ENCODE results near the gene SNX22.
"Not testable (repeated sequence)": the region's sequence is repeated elsewhere in the genome, so short reads cannot be mapped to it uniquely, and the experiment has no call there.

SNX22 gene

GRCh38 chr15:64112073-64112772 lies 39.3 kb upstream of the SNX22 start:
- Histone ChIP-seq H3K4me3 (no peak overlapping the region), H3K27ac (no peak overlapping the region)
- TF ChIP-seq, protein P1, sequence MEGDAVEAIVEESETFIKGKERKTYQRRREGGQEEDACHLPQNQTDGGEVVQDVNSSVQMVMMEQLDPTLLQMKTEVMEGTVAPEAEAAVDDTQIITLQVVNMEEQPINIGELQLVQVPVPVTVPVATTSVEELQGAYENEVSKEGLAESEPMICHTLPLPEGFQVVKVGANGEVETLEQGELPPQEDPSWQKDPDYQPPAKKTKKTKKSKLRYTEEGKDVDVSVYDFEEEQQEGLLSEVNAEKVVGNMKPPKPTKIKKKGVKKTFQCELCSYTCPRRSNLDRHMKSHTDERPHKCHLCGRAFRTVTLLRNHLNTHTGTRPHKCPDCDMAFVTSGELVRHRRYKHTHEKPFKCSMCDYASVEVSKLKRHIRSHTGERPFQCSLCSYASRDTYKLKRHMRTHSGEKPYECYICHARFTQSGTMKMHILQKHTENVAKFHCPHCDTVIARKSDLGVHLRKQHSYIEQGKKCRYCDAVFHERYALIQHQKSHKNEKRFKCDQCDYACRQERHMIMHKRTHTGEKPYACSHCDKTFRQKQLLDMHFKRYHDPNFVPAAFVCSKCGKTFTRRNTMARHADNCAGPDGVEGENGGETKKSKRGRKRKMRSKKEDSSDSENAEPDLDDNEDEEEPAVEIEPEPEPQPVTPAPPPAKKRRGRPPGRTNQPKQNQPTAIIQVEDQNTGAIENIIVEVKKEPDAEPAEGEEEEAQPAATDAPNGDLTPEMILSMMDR (IDR thresholded peaks at IDR 0.05), result no peak
- no peak for DNase-seq (ENCODE audit: low spot score)

- no peak overlapping the region for H3K27ac ChIP-seq
Measured at GRCh38 chr15:64112904-64113303, 38.6 kb upstream of the SNX22 start.

DNA sequence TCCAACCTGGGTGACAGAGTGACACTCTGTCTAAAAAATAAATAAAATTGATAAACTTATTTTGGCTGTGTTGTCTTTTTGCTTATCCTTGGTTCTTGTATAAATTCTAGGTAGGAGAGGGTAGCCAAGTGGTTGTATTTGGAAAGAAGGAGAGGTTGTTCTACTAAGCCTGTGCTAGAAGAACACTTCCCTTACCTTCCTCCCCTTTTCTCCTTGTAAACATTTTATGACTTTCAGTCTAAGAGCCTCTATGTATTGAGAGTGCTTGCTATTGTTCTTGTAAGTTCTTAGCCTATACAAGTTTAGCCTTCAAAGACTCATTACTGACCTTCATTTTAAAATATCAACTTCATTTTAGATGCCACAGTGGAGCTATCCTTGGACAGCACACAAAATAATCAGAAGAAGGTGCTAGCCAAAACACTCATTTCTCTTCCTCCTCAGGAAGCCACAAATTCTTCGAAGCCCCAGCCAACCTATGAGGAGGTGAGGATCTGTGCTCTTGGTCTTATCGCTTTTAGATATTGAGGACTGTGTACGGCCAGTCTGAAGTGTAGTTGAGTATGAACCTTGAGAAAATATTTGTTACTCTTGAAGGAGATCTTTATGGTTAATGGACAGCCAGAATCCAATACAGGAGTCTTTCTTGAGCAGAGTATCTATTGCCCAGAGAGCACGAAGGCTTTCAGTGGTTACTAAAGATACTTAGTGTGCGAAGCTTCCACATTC lies 33.6 kb upstream of the SNX22 start:
- no peak overlapping the region for H3K27ac ChIP-seq
- H3K4me3 ChIP-seq, result no peak overlapping the region
- TF ChIP-seq, protein P1 (IDR thresholded peaks at IDR 0.05), result no peak
- no peak for DNase-seq (ENCODE audit: low spot score)

More at GRCh38 chr15:64112904-64113303, 38.6 kb upstream of the SNX22 start:
- H3K4me3 ChIP-seq, result no peak overlapping the region
- no peak for DNase-seq (ENCODE audit: low spot score)
- TF ChIP-seq, protein P1 (IDR thresholded peaks at IDR 0.05), result no peak

GRCh38 chr15:64120322-64120721 lies 31.2 kb upstream of the SNX22 start:
- not testable (repeated sequence) for DNase-seq (ENCODE audit: low spot score); H3K27ac ChIP-seq; H3K4me3 ChIP-seq

DNA sequence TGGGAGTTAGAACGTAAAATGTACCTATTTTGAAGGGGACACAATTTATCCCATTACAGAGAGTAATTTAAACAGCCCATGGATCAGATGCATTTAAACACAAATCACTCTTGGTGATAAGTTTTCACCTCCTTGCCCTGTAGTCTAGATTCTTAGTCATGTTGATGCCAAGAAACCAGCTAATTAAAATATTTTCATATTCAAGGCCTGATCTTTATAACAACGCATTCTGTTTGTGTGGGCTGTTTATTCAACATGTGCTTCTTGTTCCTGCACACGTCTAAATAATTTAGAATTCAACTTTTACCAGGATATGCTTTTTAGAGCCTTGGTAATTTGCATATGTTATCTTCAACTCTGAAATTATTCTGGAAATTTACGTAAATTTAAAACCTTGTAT lies 29.9 kb upstream of the SNX22 start:
- Histone ChIP-seq H3K27ac (no peak overlapping the region), H3K4me3 (no peak overlapping the region)
- DNase-seq (ENCODE audit: low spot score), result no peak
- TF ChIP-seq, protein P1 (IDR thresholded peaks at IDR 0.05), result no peak

DNA sequence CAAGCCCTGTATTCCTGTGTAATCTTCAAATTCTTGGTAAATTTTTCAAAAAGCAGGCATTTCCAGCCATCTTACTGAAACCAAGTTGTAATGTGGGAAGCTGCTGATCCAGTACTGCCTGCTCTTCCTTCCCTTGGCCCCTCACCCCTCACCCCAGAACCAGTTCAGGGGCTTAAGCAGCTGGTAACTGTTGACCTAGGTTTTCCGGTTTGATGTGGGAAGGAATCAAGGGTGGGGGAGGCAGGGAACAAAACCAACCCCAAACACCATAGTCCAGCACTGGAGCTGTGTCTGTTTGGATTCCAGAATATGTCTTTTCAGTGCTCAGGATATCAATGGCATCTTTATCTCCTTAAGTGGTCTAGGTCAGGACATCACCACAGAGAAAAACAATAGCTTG lies 29.1 kb upstream of the SNX22 start:
- H3K4me3 ChIP-seq, result no peak overlapping the region
- TF ChIP-seq, protein P1 (IDR thresholded peaks at IDR 0.05), result no peak
- H3K27ac ChIP-seq, result no peak overlapping the region
- DNase-seq (ENCODE audit: low spot score), result no peak

- H3K27ac ChIP-seq, result no peak overlapping the region
- no peak overlapping the region for H3K4me3 ChIP-seq
- DNase-seq (ENCODE audit: low spot score), result no peak
- TF ChIP-seq, protein P1 (IDR thresholded peaks at IDR 0.05), result no peak
Measured at GRCh38 chr15:64122936-64123351, 28.6 kb upstream of the SNX22 start.
